Measurements from ENCODE around the gene UBE2S. TPM values are rescaled to one million over a fixed set of nuclear protein-coding genes. Genes with fewer than 3 reads are reported as not detected.

Gene UBE2S
- total and polyA plus RNA-seq, 4 donors: 11.3 to 25.6 (median 20.0) TPM

GRCh38 chr19:55382522-55383054 is 25.0 kb downstream of the UBE2S start:
- H3K4me1 ChIP-seq (ENCODE audit: control insufficient read depth in 5 of 5, insufficient read depth in 5 of 5, low read length in 5 of 5): peaks cover 6 to 32% (median 20%) of the 10 kb centered on the region in 5 donors
- 92 to 99% methylated on average over 3 of the region's 3 CpGs for WGBS, 2 donors
- ATAC-seq (ENCODE audit: insufficient read depth, low FRiP score): no peak
- no peak overlapping the region for H3K4me3 ChIP-seq
- peaks cover 0 to 2% (median 0%) of the 10 kb centered on the region in 4 donors for H3K9me3 ChIP-seq (ENCODE audit: control insufficient read depth in 4 of 4, insufficient read depth in 3 of 4, low read length in 3 of 4)
- no peak for DNase-seq
- H3K36me3 ChIP-seq (ENCODE audit: control insufficient read depth in 4 of 4, insufficient read depth in 4 of 4, low read length in 4 of 4): peaks cover 0 to 10% (median 3%) of the 10 kb centered on the region in 4 donors
- H3K9ac ChIP-seq (ENCODE audit: insufficient read depth in 1 of 2, low read length in 2 of 2): no peak overlapping the region
- H3K27ac ChIP-seq (ENCODE audit: low read depth in 1 of 2, low read length in 1 of 2): no peak overlapping the region
- no peak for TF ChIP-seq CTCF (IDR thresholded peaks at IDR 0.05; ENCODE audit: control extremely low read depth, extremely low read depth)
- H3K27me3 ChIP-seq (ENCODE audit: control insufficient read depth in 3 of 3, insufficient read depth in 3 of 3, low read length in 2 of 3): peaks cover 0 to 8% (median 2%) of the 10 kb centered on the region in 3 donors

- no peak for ATAC-seq (ENCODE audit: insufficient read depth, low FRiP score)
- no peak for TF ChIP-seq CTCF (IDR thresholded peaks at IDR 0.05; ENCODE audit: control extremely low read depth, extremely low read depth)
- H3K9ac ChIP-seq (ENCODE audit: insufficient read depth in 1 of 2, low read length in 2 of 2): no peak overlapping the region
- H3K4me3 ChIP-seq: no peak overlapping the region
- 96 to 98% methylated on average over 5 of the region's 5 CpGs for WGBS, 2 donors
- peaks cover 0 to 5% (median under 1%) of the 10 kb centered on the region in 4 donors for H3K36me3 ChIP-seq (ENCODE audit: control insufficient read depth in 4 of 4, insufficient read depth in 4 of 4, low read length in 4 of 4)
- peaks cover 2 to 29% (median 18%) of the 10 kb centered on the region in 5 donors for H3K4me1 ChIP-seq (ENCODE audit: control insufficient read depth in 5 of 5, insufficient read depth in 5 of 5, low read length in 5 of 5)
- H3K9me3 ChIP-seq (ENCODE audit: control insufficient read depth in 4 of 4, insufficient read depth in 3 of 4, low read length in 3 of 4): peaks cover 0 to 2% (median 0%) of the 10 kb centered on the region in 4 donors
- no peak overlapping the region for H3K27ac ChIP-seq (ENCODE audit: low read depth in 1 of 2, low read length in 1 of 2)
- peaks cover 0 to 11% (median 2%) of the 10 kb centered on the region in 3 donors for H3K27me3 ChIP-seq (ENCODE audit: control insufficient read depth in 3 of 3, insufficient read depth in 3 of 3, low read length in 2 of 3)
- no peak for DNase-seq
These were observed 25.6 kb downstream of the UBE2S start for GRCh38 chr19:55382013-55382412.

GRCh38 chr19:55379174-55379573 is 28.4 kb downstream of the UBE2S start:
- no peak for ATAC-seq (ENCODE audit: insufficient read depth, low FRiP score)
- no peak for TF ChIP-seq CTCF (IDR thresholded peaks at IDR 0.05; ENCODE audit: control extremely low read depth, extremely low read depth)
- Histone ChIP-seq H3K9me3 (ENCODE audit: control insufficient read depth in 4 of 4, insufficient read depth in 3 of 4, low read length in 3 of 4) (peaks cover 0 to 2% (median 0%) of the 10 kb centered on the region in 4 donors), H3K27ac (ENCODE audit: low read depth in 1 of 2, low read length in 1 of 2) (no peak overlapping the region), H3K4me1 (ENCODE audit: control insufficient read depth in 5 of 5, insufficient read depth in 5 of 5, low read length in 5 of 5) (peaks cover 0 to 16% (median 9%) of the 10 kb centered on the region in 5 donors), H3K4me3 (no peak overlapping the region), H3K27me3 (ENCODE audit: control insufficient read depth in 3 of 3, insufficient read depth in 3 of 3, low read length in 2 of 3) (peaks cover 0 to 20% (median 2%) of the 10 kb centered on the region in 3 donors), H3K9ac (ENCODE audit: insufficient read depth in 1 of 2, low read length in 2 of 2) (no peak overlapping the region), H3K36me3 (ENCODE audit: control insufficient read depth in 4 of 4, insufficient read depth in 4 of 4, low read length in 4 of 4) (no peaks in the 10 kb centered on the region)
- 69 to 73% methylated on average over 11 of the region's 11 CpGs for WGBS, 2 donors
- DNase-seq: no peak
